ENCODE data around the gene FAM161A.
A peak's percentile ranks its signal among the peaks of the same experiment; 100 is the strongest.
"Not testable (repeated sequence)": the region's sequence is repeated elsewhere in the genome, so short reads cannot be mapped to it uniquely, and the experiment has no call there.

Gene FAM161A

DNA sequence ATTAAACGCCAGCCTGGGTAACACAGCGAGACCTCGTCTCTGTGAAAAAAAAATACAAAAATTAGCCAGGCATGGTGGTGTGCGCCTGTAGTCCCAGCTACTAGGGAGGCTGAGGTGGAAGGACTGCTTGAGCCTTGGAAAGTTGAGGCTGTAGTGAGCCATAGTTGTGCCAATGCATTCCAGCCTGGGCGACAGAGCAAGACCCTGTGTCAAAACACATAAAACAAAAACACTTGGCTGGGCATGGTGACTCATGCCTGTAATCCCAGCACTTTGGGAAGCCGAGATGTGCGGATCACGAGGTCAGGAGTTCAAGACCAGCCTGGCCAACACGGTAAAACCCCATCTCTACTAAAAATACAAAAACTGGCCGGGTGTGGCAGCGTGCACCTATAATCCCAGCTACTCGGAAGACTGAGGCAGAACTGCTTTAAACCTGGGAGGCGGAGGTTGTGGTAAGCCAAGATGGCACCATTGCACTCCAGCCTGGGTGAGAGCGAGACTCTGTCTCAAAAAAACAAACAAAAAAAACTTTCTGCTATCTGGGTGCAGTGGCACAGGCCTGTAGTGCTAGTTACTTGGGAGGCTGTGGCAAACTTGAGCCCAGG lies 12.7 kb upstream of the FAM161A start:
- not testable (repeated sequence) for H3K4me3 Mint-ChIP-seq; H3K9me3 Mint-ChIP-seq; DNase-seq (ENCODE audit: low spot score in 2 of 2); ATAC-seq (replicated peaks; ENCODE audit: extremely low read depth, poor library complexity, severe bottlenecking); H3K27me3 Mint-ChIP-seq; H3K4me1 Mint-ChIP-seq
- Mint-ChIP-seq H3K36me3 (ENCODE audit: insufficient read depth) (peaks cover 49% of the 10 kb centered on the region), H3K27ac (ENCODE audit: low read depth) (peak overlapping the region; percentile 35)

DNA sequence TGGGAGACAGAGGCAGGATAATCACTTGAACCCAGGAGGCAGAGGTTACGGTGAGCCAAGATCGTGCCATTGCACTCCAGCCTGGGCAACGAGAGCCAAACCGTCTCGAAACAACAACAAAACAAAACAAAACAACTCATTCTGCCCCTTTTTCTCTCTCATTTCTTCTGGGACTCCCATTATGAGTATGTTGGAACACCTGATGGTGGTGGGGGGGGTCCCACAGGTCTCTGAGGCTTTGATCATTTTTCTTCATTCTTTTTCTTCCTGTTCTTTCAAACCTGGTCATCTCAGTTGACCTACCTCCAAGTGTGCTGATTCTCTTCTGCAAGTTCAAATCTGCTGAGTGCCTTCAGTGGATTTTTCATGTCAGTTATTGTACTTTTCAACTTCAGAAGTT lies 8.2 kb upstream of the FAM161A start:
- Mint-ChIP-seq H3K4me3 (no peak overlapping the region), H3K27me3 (no peaks in the 10 kb centered on the region), H3K9me3 (no peaks in the 10 kb centered on the region), H3K4me1 (no peaks in the 10 kb centered on the region), H3K27ac (ENCODE audit: low read depth) (no peak overlapping the region), H3K36me3 (ENCODE audit: insufficient read depth) (peaks cover 15% of the 10 kb centered on the region)
- DNase-seq (ENCODE audit: low spot score in 2 of 2) (no peak), ATAC-seq (replicated peaks; ENCODE audit: extremely low read depth, poor library complexity, severe bottlenecking) (no peak)

- ATAC-seq (replicated peaks; ENCODE audit: extremely low read depth, poor library complexity, severe bottlenecking) (no peak), DNase-seq (ENCODE audit: low spot score in 2 of 2) (no peak)
- peaks cover 9% of the 10 kb centered on the region for H3K4me1 Mint-ChIP-seq
- no peaks in the 10 kb centered on the region for H3K27me3 Mint-ChIP-seq
- peaks cover 9% of the 10 kb centered on the region for H3K36me3 Mint-ChIP-seq (ENCODE audit: insufficient read depth)
- H3K27ac Mint-ChIP-seq (ENCODE audit: low read depth), result no peak overlapping the region
- no peaks in the 10 kb centered on the region for H3K9me3 Mint-ChIP-seq
- no peak overlapping the region for H3K4me3 Mint-ChIP-seq
These were observed 3.4 kb upstream of the FAM161A start for GRCh38 chr2:61857224-61857623.

DNA sequence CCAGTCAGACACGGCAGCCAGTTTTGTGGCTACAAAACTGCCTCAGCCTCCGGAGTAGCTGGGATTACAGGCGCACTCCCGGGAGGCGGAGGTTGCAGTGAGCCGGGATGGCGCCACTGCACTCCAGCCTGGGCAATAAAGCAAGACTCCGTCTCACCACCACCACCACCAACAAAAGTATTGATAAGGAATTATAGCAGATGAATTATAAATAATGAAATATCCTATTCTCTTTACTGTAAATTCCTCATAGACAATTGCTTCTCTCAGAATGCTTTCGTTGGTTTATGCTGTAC lies 1.4 kb upstream of the FAM161A start:
- Mint-ChIP-seq H3K27me3 (no peaks in the 10 kb centered on the region), H3K36me3 (ENCODE audit: insufficient read depth) (peaks cover 9% of the 10 kb centered on the region), H3K4me3 (peak overlapping the region; percentile 95), H3K27ac (ENCODE audit: low read depth) (peak overlapping the region; percentile 91), H3K4me1 (peaks cover 9% of the 10 kb centered on the region), H3K9me3 (no peaks in the 10 kb centered on the region)
- DNase-seq (ENCODE audit: low spot score in 2 of 2), result no peak
- ATAC-seq (replicated peaks; ENCODE audit: extremely low read depth, poor library complexity, severe bottlenecking), result no peak

DNA sequence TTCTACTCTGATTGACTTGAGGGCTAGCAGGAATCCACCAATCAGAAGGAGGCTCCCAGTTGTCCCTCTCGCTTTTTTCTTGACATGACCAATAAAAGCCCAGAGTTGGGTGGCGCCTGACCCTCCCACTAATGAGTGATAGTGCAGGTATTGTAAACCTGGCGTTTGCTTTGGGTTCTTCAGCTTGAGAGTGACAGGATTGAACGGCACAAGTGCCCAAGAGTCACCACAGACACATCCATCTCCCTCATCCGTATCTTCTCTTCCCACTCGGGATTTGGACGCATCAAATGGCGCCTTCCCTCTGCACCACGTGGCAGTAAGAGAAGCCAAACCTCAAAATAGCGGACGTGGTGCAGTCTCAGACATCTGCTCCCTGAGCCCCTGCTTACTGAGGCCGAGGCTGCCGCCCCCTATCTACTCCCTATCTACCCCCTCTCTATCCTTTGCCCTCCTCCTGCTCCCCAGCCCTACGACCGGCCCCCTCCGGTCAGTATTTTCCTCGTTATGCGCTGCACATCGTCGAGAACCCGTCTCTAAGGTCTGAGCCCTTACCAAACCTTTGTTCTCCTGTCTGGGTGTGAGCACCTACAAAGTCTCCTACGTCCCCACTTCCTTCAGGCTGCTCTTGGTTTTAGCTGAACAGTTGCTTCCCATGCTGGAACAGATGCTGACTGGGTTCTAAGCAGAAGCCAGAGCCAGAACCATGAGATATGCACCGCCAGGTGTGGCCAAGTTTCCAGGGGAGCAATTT lies 881 bp upstream of the FAM161A start:
- peak; percentile 67 to 89 for DNase-seq (ENCODE audit: low spot score in 2 of 2)
- peaks cover 9% of the 10 kb centered on the region for H3K4me1 Mint-ChIP-seq
- ATAC-seq (replicated peaks; ENCODE audit: extremely low read depth, poor library complexity, severe bottlenecking), result peak; percentile 93
- peak overlapping the region; percentile 91 for H3K27ac Mint-ChIP-seq (ENCODE audit: low read depth)
- peaks cover 9% of the 10 kb centered on the region for H3K36me3 Mint-ChIP-seq (ENCODE audit: insufficient read depth)
- H3K4me3 Mint-ChIP-seq, result peak overlapping the region; percentile 95
- no peaks in the 10 kb centered on the region for H3K9me3 Mint-ChIP-seq
- no peaks in the 10 kb centered on the region for H3K27me3 Mint-ChIP-seq

DNA sequence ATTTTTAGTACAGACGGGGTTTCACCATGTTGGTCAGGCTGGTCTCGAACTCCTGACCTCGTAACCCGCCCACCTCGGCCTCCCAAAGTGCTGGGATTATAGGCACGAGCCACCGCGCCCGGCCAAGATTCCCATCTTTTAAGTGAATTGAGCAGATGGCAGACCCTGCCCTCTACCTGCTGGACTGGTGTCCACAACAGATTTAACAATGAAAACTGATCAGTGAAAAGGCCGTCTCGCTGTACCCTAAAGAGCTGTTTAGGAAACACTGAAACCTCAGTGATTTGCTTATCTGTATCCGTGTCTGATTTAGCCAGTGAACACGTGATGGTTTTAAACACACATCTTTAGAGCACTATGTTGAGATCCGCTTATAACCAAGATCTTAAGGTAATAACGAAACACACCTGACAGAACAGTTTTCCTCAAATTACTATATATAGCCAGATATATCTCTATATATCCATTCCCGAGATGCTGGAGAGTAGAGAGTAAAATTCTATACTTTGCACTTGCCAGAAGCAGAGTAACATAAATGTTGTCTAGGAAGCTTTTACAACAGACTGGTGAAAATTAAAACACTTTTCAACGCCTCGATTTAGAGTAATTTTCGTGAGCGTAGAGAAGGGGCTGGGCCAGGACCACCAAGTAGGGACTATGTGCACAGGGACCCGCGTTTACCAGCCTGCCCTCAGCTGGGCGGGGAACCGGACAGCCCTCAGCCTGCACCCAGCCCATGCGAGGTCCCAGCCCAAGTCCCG lies 594 bp downstream of the FAM161A start:
- Mint-ChIP-seq H3K27ac (ENCODE audit: low read depth) (peak overlapping the region; percentile 91), H3K36me3 (ENCODE audit: insufficient read depth) (peaks cover 9% of the 10 kb centered on the region), H3K4me3 (peak overlapping the region; percentile 95), H3K9me3 (no peaks in the 10 kb centered on the region), H3K27me3 (no peaks in the 10 kb centered on the region), H3K4me1 (peaks cover 9% of the 10 kb centered on the region)
- DNase-seq (ENCODE audit: low spot score in 2 of 2) (no peak), ATAC-seq (replicated peaks; ENCODE audit: extremely low read depth, poor library complexity, severe bottlenecking) (no peak)

- H3K36me3 Mint-ChIP-seq (ENCODE audit: insufficient read depth); H3K27ac Mint-ChIP-seq (ENCODE audit: low read depth); H3K4me3 Mint-ChIP-seq; H3K9me3 Mint-ChIP-seq; DNase-seq (ENCODE audit: low spot score in 2 of 2); H3K4me1 Mint-ChIP-seq; H3K27me3 Mint-ChIP-seq; ATAC-seq (replicated peaks; ENCODE audit: extremely low read depth, poor library complexity, severe bottlenecking): not testable (repeated sequence)
These were observed 2.6 kb downstream of the FAM161A start for GRCh38 chr2:61851270-61851669.

DNA sequence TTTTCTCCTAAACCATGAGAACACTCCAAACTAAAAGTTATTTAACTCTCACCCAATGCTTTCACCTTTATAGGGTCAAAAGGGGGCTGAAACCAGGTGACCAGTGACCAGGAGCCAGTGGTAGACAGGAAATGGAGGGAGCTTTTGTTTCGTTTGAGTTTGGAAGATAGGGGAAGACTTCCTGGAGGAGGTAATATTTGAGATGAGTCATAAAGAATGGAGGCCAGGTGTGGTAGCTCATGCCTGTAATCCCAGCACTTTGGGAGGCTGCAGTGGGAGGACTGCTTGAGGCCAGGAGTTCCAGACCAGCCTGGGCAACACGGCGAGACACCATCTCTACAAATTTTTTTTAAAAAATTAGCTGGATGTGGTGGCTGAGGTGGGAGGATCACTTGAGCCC lies 8.5 kb downstream of the FAM161A start:
- ATAC-seq (replicated peaks; ENCODE audit: extremely low read depth, poor library complexity, severe bottlenecking) (no peak), DNase-seq (ENCODE audit: low spot score in 2 of 2) (no peak)

GRCh38 chr2:61841286-61841685 lies 12.6 kb downstream of the FAM161A start:
- Mint-ChIP-seq H3K9me3 (no peaks in the 10 kb centered on the region), H3K4me1 (no peaks in the 10 kb centered on the region), H3K4me3 (no peak overlapping the region), H3K36me3 (ENCODE audit: insufficient read depth) (no peaks in the 10 kb centered on the region), H3K27me3 (no peaks in the 10 kb centered on the region), H3K27ac (ENCODE audit: low read depth) (no peak overlapping the region)
- no peak for ATAC-seq (replicated peaks; ENCODE audit: extremely low read depth, poor library complexity, severe bottlenecking)
- no peak for DNase-seq (ENCODE audit: low spot score in 2 of 2)

More for the DNA sequence above, 8.5 kb downstream of the FAM161A start:
- Mint-ChIP-seq H3K4me1 (no peaks in the 10 kb centered on the region), H3K27me3 (no peaks in the 10 kb centered on the region), H3K9me3 (no peaks in the 10 kb centered on the region), H3K36me3 (ENCODE audit: insufficient read depth) (no peaks in the 10 kb centered on the region), H3K4me3 (no peak overlapping the region), H3K27ac (ENCODE audit: low read depth) (no peak overlapping the region)

DNA sequence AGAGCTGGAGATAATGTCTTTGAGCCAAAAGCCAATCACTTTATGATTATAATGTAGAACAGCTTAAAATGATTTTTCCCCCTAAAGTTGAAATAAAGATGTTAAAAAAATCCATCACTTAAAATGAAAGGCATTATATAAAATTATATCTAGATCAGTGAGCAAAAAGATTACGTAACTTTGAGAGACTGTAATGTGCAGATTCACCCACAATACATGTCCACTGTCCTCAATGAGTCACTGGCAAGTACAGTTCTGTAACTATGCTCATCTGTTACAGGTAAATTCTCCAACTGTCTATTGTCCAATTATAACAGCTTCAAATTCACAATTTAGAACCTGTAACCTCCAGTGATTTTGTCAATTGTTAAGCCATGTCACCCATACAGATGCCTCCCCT lies 19.0 kb downstream of the FAM161A start:
- Mint-ChIP-seq H3K4me3 (no peak overlapping the region), H3K9me3 (peaks cover 5% of the 10 kb centered on the region), H3K27me3 (no peaks in the 10 kb centered on the region), H3K36me3 (ENCODE audit: insufficient read depth) (peaks cover 2% of the 10 kb centered on the region), H3K4me1 (no peaks in the 10 kb centered on the region), H3K27ac (ENCODE audit: low read depth) (no peak overlapping the region)
- ATAC-seq (replicated peaks; ENCODE audit: extremely low read depth, poor library complexity, severe bottlenecking), result no peak
- no peak for DNase-seq (ENCODE audit: low spot score in 2 of 2)

GRCh38 chr2:61833971-61834370 lies 19.9 kb downstream of the FAM161A start:
- Mint-ChIP-seq H3K27ac (ENCODE audit: low read depth) (no peak overlapping the region), H3K27me3 (no peaks in the 10 kb centered on the region)
- ATAC-seq (replicated peaks; ENCODE audit: extremely low read depth, poor library complexity, severe bottlenecking), result no peak

DNA sequence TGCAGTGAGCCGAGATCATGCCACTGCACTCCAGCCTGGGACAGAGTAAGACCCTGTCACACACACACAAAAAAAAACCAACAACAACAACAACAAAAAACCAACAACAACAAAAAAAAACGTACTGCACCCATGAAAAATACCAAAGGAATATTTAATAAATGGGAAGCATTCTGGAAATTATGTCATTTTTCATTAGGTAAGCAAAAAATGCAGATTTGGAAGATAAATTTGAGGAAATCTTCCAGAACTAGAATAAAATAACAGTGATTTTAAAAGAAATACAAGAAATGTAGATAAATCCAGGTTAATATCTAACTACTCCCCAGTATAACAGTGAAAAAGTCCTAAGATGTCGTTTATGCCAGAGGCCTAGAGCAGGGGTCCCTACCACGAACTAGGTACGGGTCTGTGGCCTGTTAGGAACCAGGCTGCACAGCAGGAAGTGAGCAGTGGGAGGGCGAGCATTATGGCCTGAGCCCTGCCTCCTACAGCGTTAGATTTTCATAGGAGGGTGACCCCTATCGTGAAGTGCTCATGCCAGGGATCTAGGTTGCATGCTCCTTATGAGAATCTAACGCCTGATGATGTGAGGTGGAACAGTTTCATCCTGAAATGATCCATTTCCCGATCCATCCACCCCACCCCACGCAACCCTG lies 21.5 kb downstream of the FAM161A start:
- Mint-ChIP-seq H3K27ac (ENCODE audit: low read depth) (no peak overlapping the region), H3K4me3 (no peak overlapping the region), H3K4me1 (no peaks in the 10 kb centered on the region), H3K27me3 (no peaks in the 10 kb centered on the region), H3K9me3 (peaks cover 5% of the 10 kb centered on the region), H3K36me3 (ENCODE audit: insufficient read depth) (peaks cover 2% of the 10 kb centered on the region)
- ATAC-seq (replicated peaks; ENCODE audit: extremely low read depth, poor library complexity, severe bottlenecking), result no peak
- no peak for DNase-seq (ENCODE audit: low spot score in 2 of 2)

More at GRCh38 chr2:61833971-61834370, 19.9 kb downstream of the FAM161A start:
- Mint-ChIP-seq H3K9me3 (peaks cover 5% of the 10 kb centered on the region), H3K4me1 (no peaks in the 10 kb centered on the region), H3K4me3 (no peak overlapping the region), H3K36me3 (ENCODE audit: insufficient read depth) (peaks cover 2% of the 10 kb centered on the region)
- DNase-seq (ENCODE audit: low spot score in 2 of 2), result no peak

All from central memory CD8-positive, alpha-beta T cell (primary cell).